ENCODE data around the gene MMS22L. TPM values are rescaled to one million over a fixed set of nuclear protein-coding genes. Genes with fewer than 3 reads are reported as not detected.

The MMS22L gene
- total and polyA plus RNA-seq, 2 of the 13 experiments (the other 11 are each of a cell fraction or from before 2014, with no cell fraction given), result 6.2 to 32.9 TPM

- TF ChIP-seq HIC2 (CRISPR knock-in tag; IDR thresholded peaks at IDR 0.05; ENCODE audit: low read depth), result no peak
These were observed 159.9 kb downstream of the MMS22L start (continued) for GRCh38 chr6:97123112-97123511.

- in situ Hi-C loops (cut with HindIII; ENCODE audit: extremely low pct_ligation_motif_present, low pct_unique_long_range_greater_than_20kb), result no loop called here
- DNase-seq (ENCODE audit: low spot score), result no peak
- 72% methylated on average over 2 of the region's 2 CpGs for WGBS (ENCODE audit: low lambda C conversion rate)
- ChIA-PET CTCF (ENCODE audit: low intra/inter-chr PET ratio, low total read pairs) (no interaction called here), POLR2A (no interaction called here)
- no peak for FAIRE-seq
- no TSS peak for BruUV-seq (replicated peaks)
- H3K4me2 ChIP-seq (ENCODE audit: low read depth, low read length), result no peak overlapping the region
- H3K27ac ChIP-seq (ENCODE audit: extremely low read length, insufficient read depth, low read length), result no peak overlapping the region
- no peaks in the 10 kb centered on the region for H3K36me3 ChIP-seq (replicated peaks in 1 of 2; ENCODE audit: control insufficient read depth in 1 of 2, insufficient read depth in 2 of 2, low read length in 2 of 2)
- no peaks in the 10 kb centered on the region for H3K27me3 ChIP-seq (ENCODE audit: control insufficient read depth in 1 of 2, insufficient read depth in 2 of 2, low read length in 2 of 2)
- H3K9ac ChIP-seq (ENCODE audit: insufficient read depth, low read depth, low read length), result no peak overlapping the region
- no peak for ATAC-seq
- H2AFZ ChIP-seq (ENCODE audit: low read length), result no peak overlapping the region
- no peaks in the 10 kb centered on the region for H3K4me1 ChIP-seq (ENCODE audit: insufficient read depth, low read length)
- no peaks in the 10 kb centered on the region for H3K79me2 ChIP-seq (ENCODE audit: insufficient read depth, low read length)
- no peaks in the 10 kb centered on the region for H3K9me3 ChIP-seq (ENCODE audit: low read length)
- no peak overlapping the region for H3K4me3 ChIP-seq (replicated peaks in 1 of 3; ENCODE audit: insufficient read depth in 1 of 3, low read depth in 2 of 3, low read length in 3 of 3)
- no peaks in the 10 kb centered on the region for H4K20me1 ChIP-seq (ENCODE audit: insufficient read depth, low read length)
- TF ChIP-seq, protein P1, sequence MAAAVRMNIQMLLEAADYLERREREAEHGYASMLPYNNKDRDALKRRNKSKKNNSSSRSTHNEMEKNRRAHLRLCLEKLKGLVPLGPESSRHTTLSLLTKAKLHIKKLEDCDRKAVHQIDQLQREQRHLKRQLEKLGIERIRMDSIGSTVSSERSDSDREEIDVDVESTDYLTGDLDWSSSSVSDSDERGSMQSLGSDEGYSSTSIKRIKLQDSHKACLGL (CRISPR knock-in tag; IDR thresholded peaks at IDR 0.05), result no peak
- TF ChIP-seq, protein P2, sequence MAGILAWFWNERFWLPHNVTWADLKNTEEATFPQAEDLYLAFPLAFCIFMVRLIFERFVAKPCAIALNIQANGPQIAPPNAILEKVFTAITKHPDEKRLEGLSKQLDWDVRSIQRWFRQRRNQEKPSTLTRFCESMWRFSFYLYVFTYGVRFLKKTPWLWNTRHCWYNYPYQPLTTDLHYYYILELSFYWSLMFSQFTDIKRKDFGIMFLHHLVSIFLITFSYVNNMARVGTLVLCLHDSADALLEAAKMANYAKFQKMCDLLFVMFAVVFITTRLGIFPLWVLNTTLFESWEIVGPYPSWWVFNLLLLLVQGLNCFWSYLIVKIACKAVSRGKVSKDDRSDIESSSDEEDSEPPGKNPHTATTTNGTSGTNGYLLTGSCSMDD (CRISPR knock-in tag; IDR thresholded peaks at IDR 0.05), result no peak
- no peak for TF ChIP-seq ZNF749 (CRISPR knock-in tag; IDR thresholded peaks at IDR 0.05; ENCODE audit: borderline replicate concordance)
- no peak for TF ChIP-seq GATA4 (IDR thresholded peaks at IDR 0.05; ENCODE audit: borderline replicate concordance, low read depth)
- TF ChIP-seq ZNF296 (CRISPR knock-in tag; conservative IDR thresholded peaks at IDR 0.05), result no peak
- no peak for TF ChIP-seq TAF1 (CRISPR knock-in tag; IDR thresholded peaks at IDR 0.05)
- no peak for TF ChIP-seq ZNF251 (CRISPR knock-in tag; IDR thresholded peaks at IDR 0.05)
- no peak for TF ChIP-seq ZXDC (CRISPR knock-in tag; IDR thresholded peaks at IDR 0.05)
- TF ChIP-seq ZNF619 (CRISPR knock-in tag; IDR thresholded peaks at IDR 0.05), result no peak
- no peak for TF ChIP-seq ZNF788 (CRISPR knock-in tag; IDR thresholded peaks at IDR 0.05; ENCODE audit: borderline replicate concordance)
- intact Hi-C loops (cut with micrococcal nuclease; ENCODE audit: unreplicated experiment), result no loop called here
These were observed 162.5 kb downstream of the MMS22L start for GRCh38 chr6:97120511-97120910.

All from HepG2 (cell line).